HG03025 (cell line): ENCODE measurements around the gene CDC7.
"Not testable (repeated sequence)": the region's sequence is repeated elsewhere in the genome, so short reads cannot be mapped to it uniquely, and the experiment has no call there.

Experiments
- ATAC-seq: cut with Tn5 transposase; IDR thresholded peaks from one replicate; pipeline ENCODE4 v1.9.1; 2021; ENCODE audit warnings: mild to moderate bottlenecking, moderate library complexity; ENCODE audit not compliant: unreplicated experiment, low FRiP score

CDC7 gene

GRCh38 chr1:91500756-91501522, at the start of gene CDC7:
CDC7 (plus strand) TSS chr1:91500851; CDS start chr1:91501717, 866 bp downstream.
- ATAC-seq = peak; percentile 85

GRCh38 chr1:91454136-91454535, 46.5 kb upstream of the CDC7 start:
- ATAC-seq = no peak

GRCh38 chr1:91455334-91455733, 45.3 kb upstream of the CDC7 start:
- ATAC-seq = no peak

GRCh38 chr1:91455896-91456295, 44.8 kb upstream of the CDC7 start:
- no peak for ATAC-seq

GRCh38 chr1:91465350-91465749, 35.3 kb upstream of the CDC7 start:
- ATAC-seq = not testable (repeated sequence)

GRCh38 chr1:91476533-91477217, 24.0 kb upstream of the CDC7 start:
- ATAC-seq = no peak

GRCh38 chr1:91487469-91487868, 13.2 kb upstream of the CDC7 start:
- ATAC-seq = no peak

- ATAC-seq = no peak
Observed at GRCh38 chr1:91490501-91490900, 10.2 kb upstream of the CDC7 start.

- no peak for ATAC-seq
Observed at GRCh38 chr1:91498035-91498434, 2.6 kb upstream of the CDC7 start.

GRCh38 chr1:91498498-91499245, 2.0 kb upstream of the CDC7 start:
- ATAC-seq = no peak

GRCh38 chr1:91499346-91499745, 1.3 kb upstream of the CDC7 start:
- ATAC-seq = no peak

- peak; percentile 5 for ATAC-seq
Observed at GRCh38 chr1:91499904-91500755, 521 bp upstream of the CDC7 start.

- ATAC-seq = no peak
Observed at GRCh38 chr1:91501523-91501851, 836 bp downstream of the CDC7 start.

- ATAC-seq = no peak
Observed at GRCh38 chr1:91501971-91502671, 1.5 kb downstream of the CDC7 start.

- ATAC-seq = no peak
Observed at GRCh38 chr1:91502672-91503184, 2.1 kb downstream of the CDC7 start.

GRCh38 chr1:91503332-91503900, 2.8 kb downstream of the CDC7 start:
- ATAC-seq = no peak

GRCh38 chr1:91503975-91504530, 3.4 kb downstream of the CDC7 start:
- ATAC-seq = no peak

GRCh38 chr1:91505086-91505485, 4.4 kb downstream of the CDC7 start:
- no peak for ATAC-seq

GRCh38 chr1:91506071-91506470, 5.4 kb downstream of the CDC7 start:
- ATAC-seq = no peak
